GM19025 (cell line): Measurements from ENCODE around the gene SRPRA.

Experiments
- ATAC-seq: cut with Tn5 transposase; IDR thresholded peaks from one replicate; pipeline ENCODE4 v1.9.1; 2021; ENCODE audit warnings: mild to moderate bottlenecking, low read depth, moderate library complexity; ENCODE audit not compliant: unreplicated experiment

The SRPRA gene

DNA sequence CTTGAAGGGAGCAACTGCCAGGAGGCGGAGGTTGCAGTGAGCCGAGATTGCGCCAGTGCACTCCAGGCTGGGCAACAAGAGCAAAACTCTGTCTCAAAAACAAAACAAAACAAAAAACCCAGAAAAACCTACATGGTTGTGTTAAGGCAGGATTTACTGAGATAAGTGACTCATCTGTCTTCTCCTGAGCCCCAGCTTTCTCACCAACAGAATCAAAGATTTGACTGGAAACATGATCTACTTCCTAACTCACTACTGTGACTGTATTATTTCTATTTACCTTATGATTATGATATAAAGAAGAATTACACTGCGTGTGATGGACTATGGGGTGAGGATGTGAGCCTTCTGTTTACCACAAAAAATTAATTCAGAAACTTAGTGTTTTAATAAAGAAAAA is 35.3 kb downstream of the SRPRA start:
- no peak for ATAC-seq

DNA sequence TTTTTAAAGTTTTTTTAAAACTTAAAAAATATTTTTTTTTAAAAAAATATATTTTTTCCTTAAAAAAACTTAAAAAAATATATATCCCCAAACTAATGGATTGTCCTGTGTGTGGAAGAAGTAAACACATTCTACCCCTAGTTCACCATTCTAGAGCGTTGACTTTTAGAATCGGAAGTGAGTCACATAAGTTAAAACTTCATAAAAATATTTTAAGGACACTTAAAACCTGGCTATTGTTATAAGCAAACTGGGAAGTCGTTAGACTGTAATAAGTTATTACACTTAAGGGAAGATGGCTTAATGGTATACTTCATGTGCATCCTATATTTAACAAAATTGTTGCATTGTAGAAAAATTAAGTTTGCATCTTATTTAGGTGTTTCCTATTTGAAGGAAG is 36.0 kb downstream of the SRPRA start:
- ATAC-seq, result no peak

DNA sequence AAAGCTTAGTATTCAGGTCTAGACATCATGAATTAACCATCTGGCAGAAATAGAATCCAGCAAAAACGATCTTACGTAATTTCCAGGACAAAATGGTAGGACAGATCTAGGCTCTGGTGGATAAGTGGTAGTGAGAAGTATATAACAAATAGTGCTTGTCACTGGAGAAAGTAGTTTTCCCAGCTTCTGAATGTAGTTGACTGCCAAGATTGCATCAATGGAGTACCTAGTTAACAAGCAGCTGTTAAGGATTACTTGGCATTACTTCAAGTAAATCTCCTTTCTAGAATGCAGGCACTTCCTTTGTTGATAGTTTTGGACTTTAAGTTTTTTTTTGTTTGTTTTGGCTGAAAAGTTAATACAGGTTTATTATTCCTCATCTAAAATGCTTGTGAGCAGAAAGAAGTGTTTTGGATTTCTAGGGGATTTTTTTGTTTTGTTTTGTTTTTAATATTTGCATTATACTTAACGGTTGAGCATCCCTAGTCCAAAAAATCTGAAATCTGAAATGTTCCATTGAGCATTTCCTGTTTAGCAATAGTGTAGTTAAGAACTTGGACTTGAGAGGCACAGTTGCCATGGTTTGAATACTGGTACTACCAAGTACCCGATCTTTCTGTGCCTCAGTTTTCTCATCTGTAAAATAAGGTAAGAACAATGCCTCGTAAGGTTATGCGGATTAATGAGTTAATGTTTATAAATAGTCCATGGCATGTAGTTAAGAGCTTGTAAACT is 36.8 kb downstream of the SRPRA start:
- no peak for ATAC-seq

DNA sequence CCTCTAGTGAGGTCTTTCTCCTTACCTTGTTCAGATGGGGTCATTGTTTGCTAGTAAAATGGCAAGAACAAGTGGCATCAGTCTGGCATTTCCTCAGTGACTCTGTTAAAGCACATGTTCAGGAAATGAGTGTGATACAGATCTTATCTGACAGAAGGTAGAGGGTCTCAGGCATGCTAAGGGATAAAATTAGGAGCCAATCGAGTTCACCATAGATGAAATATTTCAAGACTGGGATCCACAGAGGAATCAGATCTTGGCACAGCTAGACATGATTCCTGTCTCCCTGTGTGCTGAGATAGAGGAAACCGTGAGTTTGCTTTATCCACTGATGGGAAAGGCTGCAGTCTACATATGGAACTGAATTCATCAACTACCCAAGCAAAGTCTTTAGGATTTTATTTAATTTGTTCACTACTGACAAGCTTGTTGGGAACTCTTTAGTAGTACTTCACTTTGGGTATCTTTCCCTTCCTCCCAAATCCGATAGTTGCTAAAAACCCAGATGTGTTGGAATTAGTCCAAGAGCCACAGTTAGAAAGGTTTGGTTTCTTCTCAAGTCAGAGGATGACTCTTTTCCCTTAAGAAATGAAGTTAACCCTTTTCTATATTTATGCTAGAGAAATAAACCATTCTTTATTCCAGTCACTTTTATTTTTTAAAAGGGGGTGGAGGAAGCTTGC is 38.7 kb downstream of the SRPRA start:
- ATAC-seq, result no peak

DNA sequence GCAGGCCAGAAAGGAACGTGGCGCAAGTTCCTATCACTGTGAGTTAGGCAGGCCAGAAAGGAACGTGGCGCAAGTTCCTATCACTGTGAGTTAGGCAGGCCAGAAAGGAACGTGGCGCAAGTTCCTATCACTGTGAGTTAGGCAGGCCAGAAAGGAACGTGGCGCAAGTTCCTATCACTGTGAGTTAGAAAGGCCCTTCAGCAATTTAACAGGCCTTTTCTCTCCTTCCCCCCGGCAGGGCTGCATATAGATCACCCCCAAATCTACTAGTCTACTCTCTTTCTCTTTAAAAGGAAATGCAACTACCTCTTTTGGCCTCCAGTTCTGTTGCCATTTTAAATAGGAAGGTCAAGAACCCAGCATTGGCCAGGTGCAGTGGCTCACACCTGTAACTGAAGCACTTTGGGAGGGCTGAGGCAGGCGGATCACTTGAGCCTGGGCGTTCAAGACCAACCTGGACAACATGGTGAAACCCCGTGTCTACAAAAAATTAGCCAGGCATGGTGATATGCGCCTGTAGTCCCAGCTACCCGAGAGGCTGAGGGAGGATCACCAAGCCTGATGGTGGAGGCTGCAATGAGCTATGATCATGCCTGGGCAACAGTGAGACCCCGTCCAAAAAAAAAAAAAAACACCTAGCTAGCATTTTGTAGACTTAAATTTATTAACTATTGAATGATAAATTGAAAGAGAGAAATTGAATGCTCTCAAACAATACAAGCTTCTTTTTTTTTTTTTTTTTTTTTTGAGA is 42.2 kb downstream of the SRPRA start:
- ATAC-seq, result no peak

DNA sequence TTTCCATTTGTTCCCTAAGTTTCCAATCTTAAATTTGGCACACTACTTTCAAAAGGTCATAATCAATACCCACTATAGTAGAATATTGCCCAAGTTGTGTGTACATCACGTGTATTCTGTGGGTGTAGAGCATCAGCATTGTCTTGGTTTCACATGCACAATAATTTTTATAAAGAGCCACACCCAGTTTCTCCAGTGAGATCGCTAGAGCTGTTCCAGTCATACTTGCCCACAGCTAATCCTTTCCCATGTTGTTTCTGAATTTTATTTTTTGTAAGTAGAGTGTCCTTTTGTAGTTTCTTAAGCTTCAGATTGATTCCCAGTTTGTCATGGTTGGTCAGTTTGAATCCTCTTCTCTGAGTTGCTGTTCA is 43.4 kb downstream of the SRPRA start:
- ATAC-seq, result no peak

DNA sequence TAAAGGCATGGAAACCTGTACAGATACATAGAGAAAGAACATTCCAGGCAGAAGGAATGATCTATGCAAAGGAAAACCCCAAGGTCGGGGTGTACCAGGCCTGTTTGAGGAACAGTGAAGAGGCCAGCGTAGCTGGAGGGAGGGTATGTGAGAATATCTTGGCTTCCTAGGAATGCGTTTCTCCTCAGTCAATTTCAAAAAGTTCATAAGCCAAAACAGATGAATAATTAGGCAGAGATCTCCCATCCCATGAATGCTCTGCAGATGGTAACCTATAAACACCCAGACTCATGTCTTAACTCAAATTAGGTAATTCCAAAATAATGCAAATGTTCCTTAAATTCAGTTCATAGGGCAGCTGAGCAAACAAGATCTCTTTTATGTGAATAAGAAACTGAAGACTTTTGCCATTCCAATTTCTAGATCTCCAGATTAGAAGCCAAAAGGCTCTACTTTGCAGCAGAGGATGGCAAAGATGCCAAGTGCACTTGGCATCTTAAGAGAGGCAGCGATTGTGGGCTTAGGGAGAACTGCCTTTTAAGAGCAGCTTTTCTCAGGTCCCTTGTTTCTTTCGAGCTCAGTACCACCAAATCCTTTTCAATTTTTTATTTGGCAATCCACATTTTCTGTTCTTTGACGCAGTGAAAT is 43.9 kb downstream of the SRPRA start:
- ATAC-seq, result no peak

DNA sequence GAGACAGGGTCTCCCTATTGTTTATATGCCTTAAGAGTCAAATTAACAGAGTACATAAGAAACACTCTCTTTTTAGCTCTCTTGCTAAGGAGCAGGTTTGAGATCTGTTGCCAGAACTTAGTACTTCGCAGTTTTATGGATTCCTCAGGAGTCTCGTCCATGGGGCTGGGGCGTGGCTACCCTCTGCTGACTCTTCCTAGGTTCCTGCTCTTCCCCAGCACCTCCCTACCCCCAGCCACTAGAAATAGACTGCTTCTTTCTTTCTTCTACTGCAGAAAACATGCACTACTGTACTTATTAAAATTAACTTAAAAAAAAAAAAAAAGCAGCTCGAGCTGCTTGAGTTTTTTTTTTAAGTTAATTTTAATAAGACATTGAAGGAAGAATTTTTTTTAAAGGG is 49.1 kb downstream of the SRPRA start:
- ATAC-seq, result no peak

DNA sequence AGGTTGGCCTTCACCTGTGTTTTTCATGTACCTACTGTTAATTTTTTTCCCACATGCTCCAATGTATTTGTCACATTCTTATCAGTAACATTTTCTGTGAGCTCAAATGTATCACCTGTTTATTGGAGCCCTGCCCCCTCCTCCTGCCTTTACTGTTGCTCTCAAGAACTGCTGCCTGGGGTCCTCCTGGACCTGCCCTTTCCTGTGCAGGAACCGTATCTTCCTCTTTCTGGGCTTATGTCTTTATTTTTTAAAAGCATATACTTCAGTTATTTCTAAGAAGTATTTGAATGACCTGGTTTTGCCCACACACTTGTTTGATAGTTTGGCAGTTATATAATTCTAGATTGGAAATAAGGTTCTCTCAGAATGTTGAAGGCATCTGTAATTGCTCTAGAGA is 51.2 kb downstream of the SRPRA start:
- no peak for ATAC-seq

DNA sequence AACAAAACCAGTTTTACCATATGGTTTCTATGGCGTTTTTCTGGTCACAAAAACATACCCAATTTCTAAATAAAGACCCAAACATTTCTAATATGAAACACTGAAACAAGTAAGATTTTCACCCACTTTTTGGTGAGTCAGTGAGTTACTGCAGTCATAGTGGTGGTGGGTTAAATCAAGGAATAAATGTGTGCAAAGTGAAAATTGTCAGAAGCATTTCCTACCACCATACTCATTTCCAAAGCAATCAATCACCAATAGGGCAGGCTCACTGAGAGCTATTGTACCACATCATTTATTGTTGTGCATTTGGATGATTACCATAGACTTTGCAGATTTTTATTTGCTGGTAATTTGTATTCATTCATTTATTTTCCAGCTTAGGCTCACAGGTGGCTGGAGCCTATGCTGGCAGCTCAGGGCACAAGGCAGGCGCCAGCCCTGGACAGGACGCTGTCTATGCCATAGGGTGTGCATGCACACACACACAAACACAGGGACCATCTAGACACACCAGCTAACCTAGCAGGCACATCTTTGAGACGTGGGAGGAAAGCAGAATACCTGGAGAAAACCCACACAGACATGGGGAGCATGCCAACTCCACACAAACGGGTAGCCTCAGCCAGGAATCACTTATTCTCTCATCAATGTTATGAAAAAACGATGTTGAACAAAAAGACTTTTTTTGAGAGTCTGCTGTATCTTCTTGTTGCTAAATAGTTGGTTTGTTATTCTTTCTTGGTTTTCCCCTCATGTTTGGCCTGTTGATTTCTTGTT is 52.0 kb downstream of the SRPRA start:
- ATAC-seq, result no peak

DNA sequence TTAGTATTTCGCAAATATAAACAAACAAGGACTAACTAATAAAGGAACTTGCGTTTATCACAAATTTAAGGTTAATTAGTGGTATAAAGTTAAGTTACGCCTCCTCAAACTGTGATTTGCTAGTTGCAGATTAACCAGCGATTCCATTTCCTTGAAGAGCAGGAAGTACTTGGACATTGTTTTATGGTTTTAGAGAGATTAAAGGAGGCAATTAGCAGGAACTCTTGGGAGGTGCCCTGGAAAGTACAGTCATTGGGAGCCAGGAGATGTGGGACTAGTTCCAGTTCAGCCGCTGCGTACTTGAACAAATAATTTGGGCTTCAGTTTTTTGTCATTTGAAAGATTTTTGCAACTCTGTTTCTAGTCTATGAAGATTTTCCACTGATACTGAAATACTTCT is 53.9 kb downstream of the SRPRA start:
- ATAC-seq, result no peak

DNA sequence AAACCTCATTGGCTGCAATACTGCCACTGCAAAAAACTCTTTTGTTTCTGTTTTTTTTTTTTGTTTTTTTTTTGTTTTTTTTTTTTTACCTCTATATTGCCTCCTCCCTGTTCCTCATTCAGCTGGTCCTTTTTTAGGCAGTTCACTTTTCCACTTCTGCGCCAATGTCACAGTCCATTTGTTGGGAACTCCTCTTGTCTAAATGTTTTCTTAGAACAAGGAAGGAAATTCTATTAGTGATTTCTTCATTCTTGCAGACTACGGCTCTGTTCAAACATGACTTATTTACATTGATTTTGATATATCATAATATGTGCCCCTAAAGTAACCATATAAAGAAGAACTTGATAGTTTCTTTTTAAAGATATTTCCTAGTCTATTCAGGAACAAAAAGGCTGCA is 54.3 kb downstream of the SRPRA start:
- no peak for ATAC-seq
